Natural killer cell (primary cell): ENCODE data around the gene TET1. TPM values are rescaled to one million over a fixed set of nuclear protein-coding genes. Genes with fewer than 3 reads are reported as not detected.

Experiments
- ATAC-seq, 3 donors: fragments of 150-1000 bp in 2 of 3; fragments of 200-7000 bp in 1 of 3; cut with Tn5 transposase; 1 replicate in 1 of 3; 2 replicates in 2 of 3; pipeline ENCODE4 v1.10.0; 2021; ENCODE audit warnings: mild to moderate bottlenecking in 2 of 3, moderate library complexity in 2 of 3
- DNase-seq, 2 donors: peaks; one replicate each; pipeline versions ENCODE4 v3.0.0 to v3.0.0-alpha.2; 2013 to 2021; ENCODE audit warnings: mixed read lengths in 1 of 2
- H3K27ac ChIP-seq: one replicate; pipeline ENCODE4 v1.5.1; 2013; ENCODE audit warnings: mild to moderate bottlenecking, low read length
- H3K27me3 ChIP-seq: one replicate; pipeline ENCODE4 v1.6.1; 2013; ENCODE audit warnings: low read length; ENCODE audit not compliant: control insufficient read depth, insufficient read depth
- H3K36me3 ChIP-seq: one replicate; pipeline ENCODE4 v1.6.1; 2013; ENCODE audit warnings: low read length; ENCODE audit not compliant: control insufficient read depth, insufficient read depth
- H3K4me1 ChIP-seq: one replicate; pipeline ENCODE4 v1.6.1; 2013; ENCODE audit warnings: low read length; ENCODE audit not compliant: control insufficient read depth, insufficient read depth
- H3K4me3 ChIP-seq: one replicate; pipeline ENCODE4 v1.5.1; 2013; ENCODE audit warnings: low read length
- H3K9me3 ChIP-seq: one replicate; pipeline ENCODE4 v1.6.1; 2013; ENCODE audit warnings: low read length; ENCODE audit not compliant: control insufficient read depth, insufficient read depth
- H3K27ac Mint-ChIP-seq, 2 donors: one replicate each; pipeline ENCODE4 v1.8.0; 2022; ENCODE audit warnings: mild to moderate bottlenecking in 2 of 2, mixed read lengths in 2 of 2, moderate library complexity in 1 of 2
- H3K27me3 Mint-ChIP-seq, 2 donors: one replicate each; pipeline ENCODE4 v1.8.0; 2022; ENCODE audit warnings: low read depth in 2 of 2, mixed read lengths in 2 of 2
- H3K36me3 Mint-ChIP-seq: one replicate; pipeline ENCODE4 v1.8.0; 2022; ENCODE audit warnings: mixed read lengths
- H3K4me1 Mint-ChIP-seq, 2 donors: one replicate each; pipeline ENCODE4 v1.8.0; 2022; ENCODE audit warnings: mixed read lengths in 2 of 2
- H3K4me3 Mint-ChIP-seq: one replicate; pipeline ENCODE4 v1.8.0; 2022; ENCODE audit warnings: mild to moderate bottlenecking, moderate library complexity, mixed read lengths
- H3K9me3 Mint-ChIP-seq, 2 donors: one replicate each; pipeline ENCODE4 v1.8.0; 2022; ENCODE audit warnings: mixed read lengths in 2 of 2
- WGBS: methylation state at CpG from one replicate; pipeline ENCODE4 v1.1.7; 2013; ENCODE audit warnings: missing lambda C conversion rate; ENCODE audit not compliant: insufficient coverage; 5-methylcytosine and 5-hydroxymethylcytosine counted together
- intact Hi-C: fragments of 100-400 bp; cut with micrococcal nuclease; formaldehyde crosslinking; loops from one replicate; pipeline ENCODE4 v1.14.2; 2022
- total RNA-seq, 4 donors: library from RNA; stranded (reverse); fragments of 120-200 nt in 1 of 4; gene quantifications; one replicate each; pipeline versions ENCODE4 v1.2.3 to v1.2.4, GENCODE V29; 2013 to 2022
- TF ChIP-seq, protein P1 (sequence below): fragments of 200-600 bp; IDR thresholded peaks from one replicate; pipeline ENCODE4 v1.8.0; 2022; ENCODE audit warnings: antibody characterized with exemption

Gene TET1
- total RNA-seq, 3 donors from 2014 or later (not counting 1 experiment from before 2014, with no cell fraction given): 4.0 to 5.9 (median 4.5) TPM

DNA sequence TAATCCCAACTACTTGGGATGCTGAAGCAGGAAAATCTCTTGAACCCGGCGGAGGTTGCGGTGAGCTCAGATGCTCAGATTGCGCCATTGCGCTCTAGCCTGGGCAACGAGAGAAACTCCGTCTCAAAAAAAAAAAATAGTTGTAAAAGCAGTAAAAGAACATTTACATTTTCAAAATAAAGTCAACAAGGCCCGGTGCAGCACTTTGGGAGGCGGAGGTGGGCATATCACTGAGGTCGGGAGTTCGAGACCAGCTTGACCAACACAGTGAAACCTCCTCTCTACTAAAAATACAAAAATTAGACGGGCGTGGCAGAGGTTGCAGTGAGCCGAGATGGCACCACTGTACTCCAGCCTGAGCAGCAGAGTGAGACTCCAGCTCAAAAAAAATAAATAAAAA lies 164.9 kb downstream of the TET1 start:
- Histone ChIP-seq H3K27me3 (no peaks in the 10 kb centered on the region), H3K36me3 (peaks cover 25% of the 10 kb centered on the region), H3K27ac (no peak overlapping the region), H3K9me3 (no peaks in the 10 kb centered on the region), H3K4me3 (no peak overlapping the region), H3K4me1 (peaks cover 17% of the 10 kb centered on the region)
- H3K27me3 Mint-ChIP-seq: no peaks in the 10 kb centered on the region
- DNase-seq (no peak), ATAC-seq (no peak)
- peaks cover 10 to 23% of the 10 kb centered on the region in 2 donors for H3K4me1 Mint-ChIP-seq
- intact Hi-C loops: no loop called here
- no peak overlapping the region for H3K27ac Mint-ChIP-seq
- no peak overlapping the region for H3K4me3 Mint-ChIP-seq
- 91% methylated on average over 9 of the region's 14 CpGs for WGBS
- TF ChIP-seq, protein P1, sequence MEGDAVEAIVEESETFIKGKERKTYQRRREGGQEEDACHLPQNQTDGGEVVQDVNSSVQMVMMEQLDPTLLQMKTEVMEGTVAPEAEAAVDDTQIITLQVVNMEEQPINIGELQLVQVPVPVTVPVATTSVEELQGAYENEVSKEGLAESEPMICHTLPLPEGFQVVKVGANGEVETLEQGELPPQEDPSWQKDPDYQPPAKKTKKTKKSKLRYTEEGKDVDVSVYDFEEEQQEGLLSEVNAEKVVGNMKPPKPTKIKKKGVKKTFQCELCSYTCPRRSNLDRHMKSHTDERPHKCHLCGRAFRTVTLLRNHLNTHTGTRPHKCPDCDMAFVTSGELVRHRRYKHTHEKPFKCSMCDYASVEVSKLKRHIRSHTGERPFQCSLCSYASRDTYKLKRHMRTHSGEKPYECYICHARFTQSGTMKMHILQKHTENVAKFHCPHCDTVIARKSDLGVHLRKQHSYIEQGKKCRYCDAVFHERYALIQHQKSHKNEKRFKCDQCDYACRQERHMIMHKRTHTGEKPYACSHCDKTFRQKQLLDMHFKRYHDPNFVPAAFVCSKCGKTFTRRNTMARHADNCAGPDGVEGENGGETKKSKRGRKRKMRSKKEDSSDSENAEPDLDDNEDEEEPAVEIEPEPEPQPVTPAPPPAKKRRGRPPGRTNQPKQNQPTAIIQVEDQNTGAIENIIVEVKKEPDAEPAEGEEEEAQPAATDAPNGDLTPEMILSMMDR: no peak
- no peaks in the 10 kb centered on the region for H3K36me3 Mint-ChIP-seq
- no peaks in the 10 kb centered on the region for H3K9me3 Mint-ChIP-seq

DNA sequence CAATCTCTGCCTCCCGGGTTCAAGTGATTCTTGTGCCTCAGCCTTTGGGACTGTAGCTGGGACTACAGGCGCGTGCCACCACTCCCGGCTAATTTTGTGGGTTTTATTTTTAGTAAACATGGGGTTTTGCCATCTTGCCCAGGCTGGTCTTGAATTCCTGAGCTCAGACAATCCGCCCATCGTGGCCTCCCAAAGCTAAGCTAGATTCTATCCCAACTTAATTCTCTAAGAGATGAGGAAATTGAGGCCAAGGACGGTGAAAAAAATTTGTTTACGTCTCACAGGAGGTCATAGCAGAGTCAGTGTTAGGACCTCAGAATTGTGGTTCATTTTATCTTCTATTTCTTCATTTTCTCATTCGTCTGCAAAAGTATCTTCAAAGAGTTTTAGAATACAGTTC lies 167.0 kb downstream of the TET1 start:
- Histone ChIP-seq H3K9me3 (no peaks in the 10 kb centered on the region), H3K27me3 (no peaks in the 10 kb centered on the region), H3K36me3 (peaks cover 41% of the 10 kb centered on the region), H3K4me1 (peaks cover 6% of the 10 kb centered on the region), H3K4me3 (no peak overlapping the region), H3K27ac (no peak overlapping the region)
- H3K4me3 Mint-ChIP-seq: no peak overlapping the region
- ATAC-seq: no peak
- H3K36me3 Mint-ChIP-seq: no peaks in the 10 kb centered on the region
- TF ChIP-seq, protein P1: no peak
- DNase-seq: no peak
- 97% methylated on average over 8 of the region's 9 CpGs for WGBS
- peaks cover 7 to 11% of the 10 kb centered on the region in 2 donors for H3K4me1 Mint-ChIP-seq
- H3K27me3 Mint-ChIP-seq: no peaks in the 10 kb centered on the region
- peak overlapping the region in 1 of 2 donors; percentile 18 for H3K27ac Mint-ChIP-seq
- intact Hi-C loops: no loop called here
- no peaks in the 10 kb centered on the region for H3K9me3 Mint-ChIP-seq

DNA sequence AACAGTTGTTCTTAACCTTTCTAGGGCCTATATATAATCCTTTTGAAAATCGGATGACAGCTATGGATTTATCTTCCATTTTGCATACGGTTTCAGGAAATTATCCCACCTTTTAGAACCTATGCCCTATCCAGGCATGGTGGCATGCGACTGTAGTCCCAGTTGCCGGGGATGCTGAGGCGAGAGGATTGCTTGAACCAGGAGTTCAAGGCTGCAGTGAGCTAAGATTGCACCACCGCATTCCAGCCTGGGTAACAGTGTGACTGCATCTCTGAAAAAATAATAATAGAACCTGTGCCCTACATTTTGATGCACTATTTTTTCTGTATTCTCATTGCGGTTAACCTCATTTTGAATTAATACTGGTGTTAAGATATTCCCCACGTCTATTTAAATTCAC lies 172.5 kb downstream of the TET1 start:
- H3K4me3 ChIP-seq: no peak overlapping the region
- TF ChIP-seq, protein P1: no peak
- Mint-ChIP-seq H3K4me1 (peaks cover 0 to 15% of the 10 kb centered on the region in 2 donors), H3K9me3 (no peaks in the 10 kb centered on the region), H3K36me3 (peaks cover 9% of the 10 kb centered on the region), H3K4me3 (no peak overlapping the region), H3K27me3 (no peaks in the 10 kb centered on the region), H3K27ac (peak overlapping the region in 1 of 2 donors; percentile 24)
- no peaks in the 10 kb centered on the region for H3K9me3 ChIP-seq
- WGBS: 98% methylated on average over 8 of the region's 8 CpGs
- H3K27ac ChIP-seq: no peak overlapping the region
- intact Hi-C loops: no loop called here
- DNase-seq (no peak), ATAC-seq (no peak)
- H3K27me3 ChIP-seq: no peaks in the 10 kb centered on the region
- peaks cover 63% of the 10 kb centered on the region for H3K36me3 ChIP-seq
- H3K4me1 ChIP-seq: no peaks in the 10 kb centered on the region

DNA sequence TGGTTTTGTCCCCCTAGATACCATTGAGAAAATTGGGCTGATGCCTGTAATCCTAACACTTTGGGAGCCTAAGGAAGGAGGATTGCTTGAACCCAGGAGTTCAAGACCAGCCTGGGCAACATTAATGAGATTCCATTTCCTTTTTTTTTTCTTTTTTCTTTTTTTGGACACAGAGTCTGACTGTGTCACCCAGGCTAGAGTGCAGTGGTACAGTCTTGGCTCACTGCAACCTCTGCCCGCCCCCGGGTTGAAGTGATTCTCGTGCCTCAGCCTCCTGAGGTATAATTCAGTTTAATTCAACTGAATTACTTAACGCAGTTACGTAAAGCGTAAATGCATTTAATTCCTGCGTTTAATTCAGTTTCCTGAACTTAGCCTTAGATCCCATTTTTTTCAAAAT lies 174.2 kb downstream of the TET1 start:
- H3K4me3 ChIP-seq: no peak overlapping the region
- H3K9me3 Mint-ChIP-seq: no peaks in the 10 kb centered on the region
- H3K4me1 ChIP-seq: no peaks in the 10 kb centered on the region
- H3K27ac ChIP-seq: no peak overlapping the region
- peaks cover 71% of the 10 kb centered on the region for H3K36me3 ChIP-seq
- H3K9me3 ChIP-seq: no peaks in the 10 kb centered on the region
- no peaks in the 10 kb centered on the region for H3K27me3 ChIP-seq
- TF ChIP-seq, protein P1: no peak
- 94% methylated on average over 7 of the region's 7 CpGs for WGBS
- ATAC-seq (no peak), DNase-seq (no peak)
- peaks cover 11% of the 10 kb centered on the region for H3K36me3 Mint-ChIP-seq
- H3K4me3 Mint-ChIP-seq: no peak overlapping the region
- peaks cover under 1 to 10% of the 10 kb centered on the region in 2 donors for H3K4me1 Mint-ChIP-seq
- no peak overlapping the region for H3K27ac Mint-ChIP-seq
- no peaks in the 10 kb centered on the region for H3K27me3 Mint-ChIP-seq
- intact Hi-C loops: no loop called here
